ENCODE results near the gene GDPD4. TPM values are rescaled to one million over a fixed set of nuclear protein-coding genes. Genes with fewer than 3 reads are reported as not detected.

The GDPD4 gene
- total RNA-seq, 2 donors from 2014 or later, result not detected

- H3K9ac ChIP-seq (ENCODE audit: extremely low read depth, low read length, poor library complexity, severe bottlenecking), result no peak overlapping the region
- Mint-ChIP-seq H3K4me3 (no peak overlapping the region), H3K27me3 (ENCODE audit: insufficient read depth) (no peaks in the 10 kb centered on the region), H3K27ac (peak overlapping the region; percentile 62), H3K36me3 (ENCODE audit: low read depth) (no peaks in the 10 kb centered on the region), H3K4me1 (peaks cover 42% of the 10 kb centered on the region), H3K9me3 (no peaks in the 10 kb centered on the region)
- 86 to 92% methylated on average over 5 of the region's 5 CpGs for WGBS, 2 experiments (ENCODE audit: insufficient coverage in 1 of 2, insufficient read length in 1 of 2)
- no peak overlapping the region for H3K27ac ChIP-seq (ENCODE audit: low read depth, low read length)
- peaks cover 19% of the 10 kb centered on the region for H3K4me1 ChIP-seq (ENCODE audit: control insufficient read depth, insufficient read depth, low read length)
- no peak overlapping the region for H3K4me3 ChIP-seq (ENCODE audit: low read length)
- TF ChIP-seq CTCF (conservative IDR thresholded peaks at IDR 0.05), result no peak
- DNase-seq, result peak; percentile 89
- no peaks in the 10 kb centered on the region for H3K9me3 ChIP-seq (ENCODE audit: control insufficient read depth, low read length)
- no peaks in the 10 kb centered on the region for H3K36me3 ChIP-seq (ENCODE audit: control insufficient read depth, insufficient read depth, low read length)
- no peaks in the 10 kb centered on the region for H3K27me3 ChIP-seq (ENCODE audit: control insufficient read depth, insufficient read depth, low read length, poor library complexity, severe bottlenecking)
Observed at GRCh38 chr11:77170107-77170506, 131.4 kb downstream of the GDPD4 start.

- DNase-seq, result no peak
- 93% methylated on average over 8 of the region's 8 CpGs for WGBS, 2 experiments (ENCODE audit: insufficient coverage in 1 of 2, insufficient read length in 1 of 2)
- Histone ChIP-seq H3K9ac (ENCODE audit: extremely low read depth, low read length, poor library complexity, severe bottlenecking) (no peak overlapping the region), H3K27ac (ENCODE audit: low read depth, low read length) (no peak overlapping the region), H3K4me3 (ENCODE audit: low read length) (no peak overlapping the region), H3K4me1 (ENCODE audit: control insufficient read depth, insufficient read depth, low read length) (peaks cover 14% of the 10 kb centered on the region), H3K27me3 (ENCODE audit: control insufficient read depth, insufficient read depth, low read length, poor library complexity, severe bottlenecking) (no peaks in the 10 kb centered on the region), H3K9me3 (ENCODE audit: control insufficient read depth, low read length) (no peaks in the 10 kb centered on the region), H3K36me3 (ENCODE audit: control insufficient read depth, insufficient read depth, low read length) (no peaks in the 10 kb centered on the region)
- TF ChIP-seq CTCF (conservative IDR thresholded peaks at IDR 0.05), result no peak
- Mint-ChIP-seq H3K36me3 (ENCODE audit: low read depth) (no peaks in the 10 kb centered on the region), H3K4me1 (peaks cover 27% of the 10 kb centered on the region), H3K27ac (peak overlapping the region; percentile 64), H3K4me3 (no peak overlapping the region), H3K9me3 (no peaks in the 10 kb centered on the region), H3K27me3 (ENCODE audit: insufficient read depth) (no peaks in the 10 kb centered on the region)
Observed at GRCh38 chr11:77167791-77168190, 133.7 kb downstream of the GDPD4 start.

GRCh38 chr11:77167111-77167626 lies 134.3 kb downstream of the GDPD4 start:
- Mint-ChIP-seq H3K4me3 (no peak overlapping the region), H3K27ac (peak overlapping the region; percentile 64), H3K9me3 (no peaks in the 10 kb centered on the region), H3K27me3 (ENCODE audit: insufficient read depth) (no peaks in the 10 kb centered on the region), H3K4me1 (peaks cover 22% of the 10 kb centered on the region), H3K36me3 (ENCODE audit: low read depth) (no peaks in the 10 kb centered on the region)
- no peaks in the 10 kb centered on the region for H3K9me3 ChIP-seq (ENCODE audit: control insufficient read depth, low read length)
- 80 to 89% methylated on average over 4 to 9 of the region's 9 CpGs for WGBS, 2 experiments (ENCODE audit: insufficient coverage in 1 of 2, insufficient read length in 1 of 2)
- no peak for TF ChIP-seq CTCF (conservative IDR thresholded peaks at IDR 0.05)
- no peaks in the 10 kb centered on the region for H3K27me3 ChIP-seq (ENCODE audit: control insufficient read depth, insufficient read depth, low read length, poor library complexity, severe bottlenecking)
- H3K36me3 ChIP-seq (ENCODE audit: control insufficient read depth, insufficient read depth, low read length), result no peaks in the 10 kb centered on the region
- H3K27ac ChIP-seq (ENCODE audit: low read depth, low read length), result no peak overlapping the region
- no peak overlapping the region for H3K4me3 ChIP-seq (ENCODE audit: low read length)
- H3K4me1 ChIP-seq (ENCODE audit: control insufficient read depth, insufficient read depth, low read length), result peaks cover 8% of the 10 kb centered on the region
- no peak for DNase-seq
- H3K9ac ChIP-seq (ENCODE audit: extremely low read depth, low read length, poor library complexity, severe bottlenecking), result no peak overlapping the region

Other genes with a start within 250 kb of the GDPD4 start
- 10 to 100 TPM; 17.5 to 21.5 TPM for gene CAPN5, start 234.7 kb downstream of the GDPD4 start, total RNA-seq
- 1 to 10 TPM; 1.6 to 1.7 TPM for gene OMP, start 198.8 kb downstream of the GDPD4 start, total RNA-seq
- gene MYO7A, start 173.4 kb downstream of the GDPD4 start, total RNA-seq, result 1 to 10 TPM; 2.4 to 2.7 TPM
- gene PAK1, start 172.4 kb upstream of the GDPD4 start, total RNA-seq, result 10 to 100 TPM; 91.3 to 94.9 TPM